ENCODE measurements around the gene NEURL1B.
A peak's percentile ranks its signal among the peaks of the same experiment; 100 is the strongest.

Gene NEURL1B

DNA sequence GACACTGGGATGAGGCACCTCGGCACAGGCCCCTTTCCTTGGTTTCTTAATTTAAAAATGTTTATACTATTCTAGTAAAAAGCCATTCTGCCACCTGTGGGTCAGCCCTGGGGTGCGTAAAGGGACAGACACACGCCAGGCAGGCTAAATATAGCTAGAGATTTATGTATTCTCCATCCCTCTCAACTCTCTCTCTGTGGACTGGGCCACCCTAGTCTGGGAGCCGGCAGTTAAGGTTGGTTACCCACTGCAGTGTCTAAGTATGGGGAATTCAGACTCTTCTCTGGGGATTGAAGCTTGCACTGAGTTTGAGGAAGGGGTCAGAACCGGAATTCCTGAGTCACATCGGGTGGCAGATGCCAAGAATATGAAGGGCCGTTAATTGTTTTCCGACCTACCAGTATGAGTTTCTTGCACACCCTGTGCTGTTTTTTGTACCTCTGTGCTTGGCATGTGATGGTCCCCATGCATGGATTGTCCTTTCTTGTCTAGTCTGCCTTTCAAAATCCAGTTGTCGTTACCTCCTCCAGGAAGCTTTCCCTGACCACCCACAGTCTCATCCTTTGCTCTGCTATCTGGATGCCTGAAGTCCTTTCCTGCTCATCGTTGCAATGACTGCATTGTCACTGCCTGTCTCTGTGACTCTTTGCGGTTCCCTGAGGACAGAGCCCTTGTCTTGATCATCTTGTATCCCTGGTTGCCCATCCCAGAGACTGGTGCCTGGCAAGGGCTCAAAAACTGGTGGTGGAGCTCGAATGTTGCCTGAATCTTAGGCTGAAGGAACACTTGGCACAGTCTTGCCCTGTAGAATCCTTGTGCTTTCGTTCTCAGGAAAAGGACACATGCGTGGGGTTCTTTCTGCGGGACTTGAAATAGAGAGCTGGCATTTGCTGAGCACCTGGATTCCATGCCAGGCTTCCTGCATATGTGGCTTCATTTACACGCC, 2.1 kb downstream of the NEURL1B start:
- peaks cover 61% of the 10 kb centered on the region for H3K27me3 Mint-ChIP-seq (ENCODE audit: low read depth, poor library complexity)
- TF ChIP-seq CTCF (IDR thresholded peaks at IDR 0.05): no peak
- peak overlapping the region; percentile 40 for H3K4me3 Mint-ChIP-seq
- H3K27ac Mint-ChIP-seq: no peak overlapping the region
- no peak for DNase-seq
- no peaks in the 10 kb centered on the region for H3K36me3 Mint-ChIP-seq (ENCODE audit: low read depth)
- peaks cover 61% of the 10 kb centered on the region for H3K4me1 Mint-ChIP-seq
- H3K9me3 Mint-ChIP-seq: no peaks in the 10 kb centered on the region

DNA sequence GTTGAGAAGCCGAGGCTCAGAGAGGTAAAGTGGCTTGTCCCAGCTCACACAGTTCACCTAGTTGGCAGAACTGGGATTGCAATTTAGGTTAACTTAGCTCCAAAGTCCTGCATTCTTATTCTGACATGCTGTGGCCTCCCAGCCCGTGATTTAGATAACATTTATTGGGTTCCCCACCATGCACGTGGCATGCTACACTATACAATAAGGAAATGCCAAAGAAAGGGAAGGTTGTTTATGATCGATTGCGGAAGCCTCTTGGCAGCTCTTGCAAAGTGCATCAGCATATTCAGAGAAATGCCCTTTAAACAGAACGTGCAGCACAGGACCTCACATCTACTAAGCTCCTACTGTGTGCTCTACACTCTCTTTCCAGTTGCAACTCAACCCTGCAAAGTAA, 3.2 kb downstream of the NEURL1B start:
- no peak overlapping the region for H3K4me3 Mint-ChIP-seq
- DNase-seq: no peak
- H3K9me3 Mint-ChIP-seq: no peaks in the 10 kb centered on the region
- H3K27me3 Mint-ChIP-seq (ENCODE audit: low read depth, poor library complexity): peaks cover 51% of the 10 kb centered on the region
- no peak overlapping the region for H3K27ac Mint-ChIP-seq
- no peaks in the 10 kb centered on the region for H3K36me3 Mint-ChIP-seq (ENCODE audit: low read depth)
- H3K4me1 Mint-ChIP-seq: peaks cover 66% of the 10 kb centered on the region
- no peak for TF ChIP-seq CTCF (IDR thresholded peaks at IDR 0.05)

DNA sequence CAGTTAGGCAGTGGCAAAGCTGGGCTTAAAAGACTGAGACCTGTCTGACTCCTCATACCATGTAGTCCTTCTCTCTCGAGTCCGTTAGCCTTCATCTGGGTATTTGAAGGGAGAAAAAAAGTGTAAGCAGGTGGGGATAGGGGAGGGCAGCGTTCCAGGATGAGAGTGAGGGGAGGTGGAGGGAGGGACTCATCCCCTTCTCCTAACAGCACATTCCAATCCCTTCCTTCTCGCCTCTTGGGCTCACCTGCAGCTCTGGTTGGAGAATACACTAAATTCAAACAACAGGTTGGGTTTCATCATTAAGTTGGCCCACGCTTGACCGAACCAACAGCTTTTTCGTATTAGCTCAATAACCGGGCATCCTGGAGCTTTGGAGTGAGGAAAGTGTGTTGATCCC, 3.6 kb downstream of the NEURL1B start:
- TF ChIP-seq CTCF (IDR thresholded peaks at IDR 0.05): no peak
- DNase-seq: no peak
- H3K9me3 Mint-ChIP-seq: no peaks in the 10 kb centered on the region

DNA sequence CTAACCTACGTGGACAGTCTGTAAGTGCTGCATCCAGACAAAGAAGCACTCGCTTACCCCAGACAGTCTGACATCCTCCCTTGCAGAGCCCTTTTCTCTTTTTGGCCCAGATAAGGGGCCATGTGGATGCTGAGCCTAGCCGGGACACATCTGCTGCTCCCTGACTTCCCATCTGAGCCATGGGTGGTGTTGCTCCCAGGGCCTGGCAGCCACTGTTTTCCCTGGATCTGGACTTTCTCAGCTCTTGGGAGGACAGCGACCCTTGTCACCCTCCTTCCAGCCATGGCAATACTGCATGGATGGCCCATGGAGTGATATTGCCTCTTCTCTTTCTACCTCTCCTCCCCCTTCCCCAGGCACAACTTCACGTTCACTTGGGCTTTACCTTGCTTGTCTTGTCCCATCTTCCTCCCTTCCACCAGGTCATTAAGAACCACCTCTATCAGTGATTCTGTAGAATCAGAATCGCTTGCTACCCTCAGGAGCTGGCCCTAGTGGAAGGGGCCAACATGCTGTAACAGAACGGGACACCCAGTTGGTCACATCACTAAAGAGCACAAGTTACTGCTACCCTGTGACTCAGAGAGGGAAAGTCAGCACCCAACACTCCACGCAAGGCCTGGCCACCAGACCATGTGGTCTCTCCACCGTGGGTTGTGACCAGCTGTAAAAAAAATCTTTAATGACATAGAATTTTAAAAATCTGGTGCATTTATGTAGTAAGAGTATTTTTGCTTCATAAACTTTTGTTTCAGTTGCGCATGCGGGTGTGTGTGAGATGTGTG, 4.4 kb downstream of the NEURL1B start:
- no peaks in the 10 kb centered on the region for H3K36me3 Mint-ChIP-seq (ENCODE audit: low read depth)
- H3K27me3 Mint-ChIP-seq (ENCODE audit: low read depth, poor library complexity): peaks cover 46% of the 10 kb centered on the region
- TF ChIP-seq CTCF (IDR thresholded peaks at IDR 0.05): no peak
- no peak overlapping the region for H3K4me3 Mint-ChIP-seq
- H3K4me1 Mint-ChIP-seq: peaks cover 57% of the 10 kb centered on the region
- no peaks in the 10 kb centered on the region for H3K9me3 Mint-ChIP-seq
- DNase-seq: no peak
- no peak overlapping the region for H3K27ac Mint-ChIP-seq

More for the DNA sequence above, 3.6 kb downstream of the NEURL1B start:
- Mint-ChIP-seq H3K27ac (no peak overlapping the region), H3K27me3 (ENCODE audit: low read depth, poor library complexity) (peaks cover 50% of the 10 kb centered on the region), H3K4me3 (no peak overlapping the region), H3K36me3 (ENCODE audit: low read depth) (no peaks in the 10 kb centered on the region), H3K4me1 (peaks cover 64% of the 10 kb centered on the region)

DNA sequence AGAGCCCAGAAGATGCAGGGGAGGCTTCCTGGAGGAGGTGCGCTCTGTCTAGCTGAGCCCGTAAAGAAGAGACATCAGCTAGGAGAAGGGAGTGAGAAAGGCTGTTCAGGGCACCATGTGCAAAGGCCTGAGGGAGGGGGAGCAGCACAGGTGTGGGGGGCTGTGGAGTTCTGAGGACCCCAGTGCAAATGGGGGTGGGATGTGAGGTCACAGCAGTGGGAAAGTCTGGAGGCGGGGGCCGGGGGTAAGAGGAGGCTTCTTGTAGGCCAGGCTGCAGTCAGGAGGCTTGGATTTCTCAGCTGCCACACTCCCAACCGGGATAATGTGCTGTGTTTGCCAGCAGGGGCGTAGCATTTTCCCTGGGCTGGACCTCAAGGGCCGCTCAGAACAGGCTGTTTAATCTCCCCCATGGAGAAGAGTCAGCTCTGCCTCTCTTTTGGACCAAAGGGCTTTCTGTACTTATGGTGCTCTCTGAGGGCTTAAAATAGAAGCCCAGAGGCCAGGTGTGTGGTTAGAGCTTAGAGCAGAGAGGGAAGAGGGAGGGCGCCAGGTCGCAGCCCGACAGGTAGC, 5.7 kb downstream of the NEURL1B start:
- TF ChIP-seq CTCF (IDR thresholded peaks at IDR 0.05): peak; percentile 45
- H3K36me3 Mint-ChIP-seq (ENCODE audit: low read depth): no peaks in the 10 kb centered on the region
- DNase-seq: peak; percentile 38
- peaks cover 54% of the 10 kb centered on the region for H3K4me1 Mint-ChIP-seq
- H3K4me3 Mint-ChIP-seq: no peak overlapping the region
- no peaks in the 10 kb centered on the region for H3K9me3 Mint-ChIP-seq
- H3K27me3 Mint-ChIP-seq (ENCODE audit: low read depth, poor library complexity): peaks cover 46% of the 10 kb centered on the region
- H3K27ac Mint-ChIP-seq: peak overlapping the region; percentile 38

Data from nephron progenitor cell (in vitro differentiated cells).